GM18499 (cell line): ENCODE data around the gene C1QTNF8.
"Not testable (repeated sequence)": the region's sequence is repeated elsewhere in the genome, so short reads cannot be mapped to it uniquely, and the experiment has no call there.

Experiments used
- ATAC-seq: cut with Tn5 transposase; IDR thresholded peaks from one replicate; pipeline ENCODE4 v1.9.1; 2021; ENCODE audit warnings: moderate number of reproducible peaks; ENCODE audit not compliant: insufficient read depth, unreplicated experiment

Gene C1QTNF8

GRCh38 chr16:1095450-1096168, 435 bp downstream of the C1QTNF8 start:
- ATAC-seq, result no peak

GRCh38 chr16:1094601-1095449, 1.2 kb downstream of the C1QTNF8 start:
- no peak for ATAC-seq

DNA sequence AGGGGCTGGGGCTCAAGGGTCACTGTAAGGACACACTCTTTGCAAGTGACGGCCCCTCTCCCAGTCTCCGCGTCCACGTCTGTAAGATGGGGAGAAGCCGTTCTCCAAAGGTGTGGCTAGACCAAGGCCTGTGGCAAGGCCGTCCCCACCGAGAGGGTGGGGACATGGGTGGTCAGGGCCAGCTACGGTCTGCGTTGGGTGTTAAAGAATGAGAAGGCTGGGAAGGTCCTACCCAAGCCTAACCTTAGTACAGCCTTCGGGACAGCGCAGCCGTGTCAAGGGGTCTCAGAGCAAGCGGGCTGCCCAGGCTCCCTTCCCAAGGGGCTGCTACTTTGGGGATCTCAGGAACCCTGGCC, 1.9 kb downstream of the C1QTNF8 start:
- no peak for ATAC-seq

GRCh38 chr16:1093284-1094123, 2.5 kb downstream of the C1QTNF8 start:
- no peak for ATAC-seq

- ATAC-seq, result not testable (repeated sequence)
Observed at GRCh38 chr16:1092685-1093283, 3.3 kb downstream of the C1QTNF8 start.

GRCh38 chr16:1091992-1092552, 4.0 kb downstream of the C1QTNF8 start:
- no peak for ATAC-seq

- ATAC-seq, result no peak
Observed at GRCh38 chr16:1090620-1091587, 5.1 kb downstream of the C1QTNF8 start.

- no peak for ATAC-seq
Observed at GRCh38 chr16:1089822-1090619, 6.0 kb downstream of the C1QTNF8 start.

DNA sequence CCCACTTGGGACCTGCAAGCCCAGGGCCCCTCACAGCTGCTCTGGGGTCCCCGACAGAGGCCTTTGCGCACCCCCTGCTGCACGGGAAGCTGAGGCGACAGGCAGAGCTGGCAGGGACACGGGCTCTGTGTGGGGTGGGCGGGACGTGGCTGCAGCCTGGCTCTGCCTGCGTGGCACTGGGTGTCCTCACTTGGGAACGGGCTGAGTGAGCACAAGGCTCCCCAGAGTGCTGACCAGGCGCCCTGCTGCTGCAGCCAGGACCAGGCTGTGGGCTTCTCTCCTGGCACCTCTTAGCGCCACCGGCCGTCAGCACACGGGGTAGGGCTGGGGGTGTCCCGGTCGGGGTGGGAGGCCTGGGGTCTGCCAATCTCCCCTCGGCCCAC, 6.6 kb downstream of the C1QTNF8 start:
- no peak for ATAC-seq

DNA sequence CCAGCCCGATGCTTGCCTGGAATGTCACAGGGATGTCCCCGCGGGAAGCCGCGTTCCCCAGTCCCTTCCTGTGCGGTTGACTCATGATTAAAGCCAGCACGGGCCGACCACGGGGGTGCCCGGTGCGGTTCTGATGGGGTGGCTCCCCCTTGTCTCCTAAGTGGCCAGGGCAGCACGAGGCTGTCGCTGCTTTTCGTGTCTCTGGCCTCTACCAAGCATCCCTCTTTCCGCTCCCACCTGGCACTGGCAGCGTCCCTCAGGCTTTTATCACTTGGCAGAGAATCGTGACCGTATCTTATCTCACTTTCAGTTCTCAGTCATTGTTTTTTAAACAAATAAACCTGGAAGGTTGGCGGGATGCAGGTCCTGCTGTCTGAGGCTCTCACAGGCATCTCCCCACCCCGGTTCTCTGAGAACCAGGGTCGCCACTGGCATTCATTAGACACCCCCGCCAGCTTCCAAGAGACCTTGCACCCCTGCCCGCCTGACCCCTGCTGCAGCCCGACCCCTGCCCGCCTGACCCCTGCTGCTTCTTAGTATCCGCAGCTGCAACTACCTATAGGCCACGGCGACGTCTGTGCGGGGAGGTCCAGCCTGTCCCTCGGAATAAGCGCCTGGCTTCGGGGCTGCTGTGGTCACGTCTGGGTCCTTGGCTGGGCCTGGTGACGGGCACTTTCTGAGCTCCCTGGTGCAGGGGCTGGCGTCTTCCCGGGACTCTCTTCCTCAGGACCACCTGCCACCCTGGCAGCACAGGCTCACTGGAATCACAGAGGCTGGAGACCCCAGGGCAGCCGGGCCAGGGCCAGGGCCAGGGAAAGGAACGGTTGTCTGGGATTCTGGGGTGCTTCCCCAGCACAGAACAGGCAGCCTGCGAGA, 7.5 kb downstream of the C1QTNF8 start:
- ATAC-seq, result no peak

- not testable (repeated sequence) for ATAC-seq
Observed at GRCh38 chr16:1086443-1086842, 9.6 kb downstream of the C1QTNF8 start.

GRCh38 chr16:1084971-1085370, 11.1 kb downstream of the C1QTNF8 start:
- no peak for ATAC-seq

DNA sequence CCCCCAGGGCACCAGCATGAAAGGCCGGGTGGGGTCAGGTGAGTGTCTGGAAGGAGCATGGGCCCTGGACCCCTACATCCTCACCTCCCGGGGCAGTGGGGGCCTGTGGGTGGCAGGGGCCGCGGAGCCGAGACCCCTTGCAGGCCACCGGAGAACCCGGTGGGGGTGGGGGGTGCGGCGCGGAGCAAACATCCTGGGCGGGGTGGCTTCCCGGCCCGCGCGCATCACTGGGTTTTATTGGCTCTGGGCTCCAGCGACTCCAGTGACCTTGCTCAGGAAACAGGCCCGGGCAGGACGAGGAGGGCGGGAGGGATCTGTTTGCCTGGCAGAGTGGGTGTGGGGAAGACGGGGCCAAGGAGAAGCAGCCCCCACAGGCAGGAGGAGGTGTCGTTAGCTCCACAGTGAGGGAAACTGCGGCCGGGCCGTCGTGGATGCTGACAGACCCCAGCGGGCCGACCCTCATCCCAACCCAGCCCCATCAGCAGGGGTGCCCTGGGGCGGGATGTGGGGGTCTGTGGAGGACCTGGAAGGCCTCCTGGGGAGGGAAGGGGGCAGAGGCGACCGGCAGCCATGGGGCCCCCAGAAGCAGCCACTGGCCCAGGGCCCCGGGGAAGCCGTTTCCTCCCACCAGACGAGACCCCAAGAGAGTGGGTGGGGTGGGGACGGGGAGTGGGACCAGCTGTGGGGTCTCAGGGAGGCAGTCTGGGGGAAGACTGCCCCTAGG, 12.9 kb downstream of the C1QTNF8 start:
- no peak for ATAC-seq

- no peak for ATAC-seq
Observed at GRCh38 chr16:1082266-1082951, 13.6 kb downstream of the C1QTNF8 start.

- ATAC-seq, result no peak
Observed at GRCh38 chr16:1081734-1082265, 14.2 kb downstream of the C1QTNF8 start.
